GM12878 (cell line): ENCODE results near the gene EPHA5. TPM values are rescaled to one million over a fixed set of nuclear protein-coding genes. Genes with fewer than 3 reads are reported as not detected.

Source experiments
- ATAC-seq: fragments of 200-7000 bp; cut with Tn5 transposase; 3 replicates; pipeline ENCODE4 v1.9.1; 2020; ENCODE audit warnings: mild to moderate bottlenecking, moderate library complexity
- BruUV-seq: library from RNA; stranded (reverse); fragments of 400-500 nt; replicated peaks from 2 replicates; lab custom pipeline; 2021; lab: Mats Ljungman, UMichigan
- CTCF ChIA-PET: fragments of 300-600 bp; sonication (Branson Sonifier 250); formaldehyde crosslinking; extraction: SDS; loops from one replicate; lab custom pipeline; 2021; ENCODE audit warnings: inconsistent platforms; lab: Yijun Ruan, JAX
- POLR2A ChIA-PET: fragments of 350-600 bp; formaldehyde crosslinking; extraction: SDS; loops from one replicate; lab custom pipeline; 2021; ENCODE audit warnings: inconsistent platforms; lab: Charles Lee
- RAD21 ChIA-PET: fragments of 300-600 bp; sonication (Branson Sonifier 250); formaldehyde crosslinking; loops from one replicate; lab custom pipeline; 2023; ENCODE audit warnings: antibody characterized with exemption; ENCODE audit not compliant: unreplicated experiment; lab: Charles Lee
- SMC1A ChIA-PET: fragments of 300-600 bp; sonication (Branson Sonifier 250); formaldehyde crosslinking; loops from one replicate; lab custom pipeline; 2023; ENCODE audit not compliant: unreplicated experiment, uncharacterized antibody; lab: Charles Lee
- DNase-seq: peaks from one replicate; pipeline ENCODE4 v3.0.0-alpha.2; 2011; ENCODE audit warnings: low read depth, low spot score
- FAIRE-seq: peaks from 3 replicates; lab custom pipeline; 2011; peaks lifted over from hg19 to GRCh38; lab: Jason Lieb, UNC
- H2AFZ ChIP-seq: 2 replicates; pipeline ENCODE4 v1.6.0; 2011; ENCODE audit warnings: low read depth, low read length, control low read depth; ENCODE audit not compliant: control insufficient read depth
- H3K27ac ChIP-seq: 2 replicates; pipeline ENCODE4 v1.5.1; 2011; ENCODE audit warnings: control low read depth; ENCODE audit not compliant: control insufficient read depth, insufficient read depth
- H3K27me3 ChIP-seq, 2 experiments: replicated peaks in 1 of 2; 2 replicates each; pipeline versions ENCODE4 v1.6.0 to v1.6.1; 2011; ENCODE audit warnings: low read length in 1 of 2; ENCODE audit not compliant: control insufficient read depth in 2 of 2, insufficient read depth in 2 of 2
- H3K36me3 ChIP-seq, 2 experiments: 2 replicates each; pipeline ENCODE4 v1.5.1; 2011; ENCODE audit warnings: low read length in 1 of 2; ENCODE audit not compliant: control insufficient read depth in 2 of 2, insufficient read depth in 2 of 2
- H3K4me1 ChIP-seq: 2 replicates; pipeline ENCODE4 v1.6.1; 2011; ENCODE audit warnings: mild to moderate bottlenecking, low read length, moderate library complexity, mixed read lengths; ENCODE audit not compliant: control insufficient read depth, insufficient read depth
- H3K4me2 ChIP-seq: 2 replicates; pipeline ENCODE4 v1.6.0; 2011; ENCODE audit warnings: control low read depth; ENCODE audit not compliant: control insufficient read depth, insufficient read depth
- H3K4me3 ChIP-seq: fragments of 200-600 bp; sonication (generic); 2 replicates; pipeline ENCODE4 v1.5.1; 2016
- H3K79me2 ChIP-seq: 2 replicates; pipeline ENCODE4 v1.6.0; 2011; ENCODE audit warnings: low read length; ENCODE audit not compliant: control insufficient read depth, insufficient read depth
- H3K9ac ChIP-seq: 2 replicates; pipeline ENCODE4 v1.8.0; 2011; ENCODE audit warnings: low read length, control low read depth, mixed read lengths; ENCODE audit not compliant: control insufficient read depth, insufficient read depth
- H3K9me3 ChIP-seq: replicated peaks from 3 replicates; pipeline ENCODE4 v1.5.1; 2011; ENCODE audit warnings: mild to moderate bottlenecking, low read length; ENCODE audit not compliant: control insufficient read depth, insufficient read depth
- H4K20me1 ChIP-seq: 2 replicates; pipeline ENCODE4 v1.6.0; 2011; ENCODE audit not compliant: control insufficient read depth, insufficient read depth
- BCL11A ChIP-seq: IDR thresholded peaks from 2 replicates; pipeline ENCODE4 v1.6.1; 2011; ENCODE audit warnings: low read depth, low read length
- MTA2 ChIP-seq: fragments of 450-650 bp; IDR thresholded peaks from 2 replicates; pipeline ENCODE4 v1.6.1; 2016; ENCODE audit warnings: low read depth, mild to moderate bottlenecking, moderate library complexity
- MXI1 ChIP-seq: fragments of 150-350 bp; IDR thresholded peaks from 2 replicates; pipeline ENCODE4 v1.6.1; 2011; ENCODE audit warnings: low read depth, mild to moderate bottlenecking, inconsistent platforms, low read length, improper control_type of control experiment
- NR2C1 ChIP-seq: fragments of 450-650 bp; IDR thresholded peaks from 2 replicates; pipeline ENCODE4 v1.6.1; 2017; ENCODE audit warnings: antibody characterized with exemption, mild to moderate bottlenecking, moderate library complexity
- RCOR1 ChIP-seq: conservative IDR thresholded peaks from 2 replicates; pipeline ENCODE4 v1.6.1; 2012; ENCODE audit warnings: low read depth, low read length, improper control_type of control experiment
- WRNIP1 ChIP-seq: IDR thresholded peaks from 2 replicates; pipeline ENCODE4 v1.6.1; 2011; ENCODE audit warnings: low read depth, low read length, improper control_type of control experiment, borderline replicate concordance
- WGBS: methylation state at CpG from one replicate; pipeline ENCODE4 v1.1.6; 2016; ENCODE audit warnings: low lambda C conversion rate; ENCODE audit not compliant: insufficient replicate concordance, insufficient coverage; ENCODE audit errors: missing lambda C conversion rate; 5-methylcytosine and 5-hydroxymethylcytosine counted together
- in situ Hi-C: fragments of 300-500 bp; cut with MboI; formaldehyde crosslinking; loops from 9 replicates; pipeline ENCODE4 v1.14.3; 2018; ENCODE audit warnings: mixed read lengths
- intact Hi-C: fragments of 100-400 bp; cut with micrococcal nuclease; formaldehyde crosslinking; loops from one replicate; pipeline ENCODE4 v1.14.2; 2022; ENCODE audit not compliant: unreplicated experiment
- polyA plus RNA-seq, 11 experiments: library from polyadenylated mRNA; depleted of rRNA in 4 of 11; unstranded in 6 of 11; stranded (reverse) in 5 of 11; fragments of >200 nt; fragmentation: Nextera tagmentation in 4 of 11; fragmentation: Illumina TruSeq in 1 of 11; extraction: Ambion mirVana in 4 of 11; extraction: Trizol in 1 of 11; gene quantifications; 1 replicate in 1 of 11; 2 replicates in 10 of 11; pipeline versions ENCODE4 v1.2.1 to v1.2.3, GENCODE V29; 2011 to 2016; ENCODE audit warnings: inconsistent platforms in 2 of 11, missing spikeins in 2 of 11, low read depth in 1 of 11
- total RNA-seq, 4 experiments: library from RNA; depleted of rRNA in 3 of 4; stranded (reverse); fragments of >200 nt in 3 of 4; fragmentation: Illumina TruSeq in 1 of 4; extraction: Trizol in 1 of 4; gene quantifications; 2 replicates each; pipeline versions ENCODE4 v1.2.1 to v1.2.3, GENCODE V29; 2013 to 2021
- TF ChIP-seq, protein P1 (sequence below): fragments of 450-650 bp; IDR thresholded peaks from 2 replicates; pipeline ENCODE4 v1.6.1; 2018; ENCODE audit warnings: mild to moderate bottlenecking, low read depth, moderate library complexity; ENCODE audit not compliant: partially characterized antibody
- TF ChIP-seq, protein P2 (sequence below): IDR thresholded peaks from 2 replicates; pipeline ENCODE4 v1.6.1; 2011; ENCODE audit warnings: borderline replicate concordance, low read depth, mild to moderate bottlenecking, moderate library complexity, mixed read lengths, low read length; ENCODE audit not compliant: insufficient read depth; ENCODE audit errors: extremely low read length
- TF ChIP-seq, protein P3 (sequence below): fragments of 450-650 bp; IDR thresholded peaks from 2 replicates; pipeline ENCODE4 v1.6.1; 2017; ENCODE audit warnings: mild to moderate bottlenecking, low read depth, inconsistent platforms; ENCODE audit not compliant: poor library complexity, severe bottlenecking
- TF ChIP-seq, protein P4 (sequence below): fragments of 450-650 bp; conservative IDR thresholded peaks from 2 replicates; pipeline ENCODE4 v1.6.1; 2017; ENCODE audit warnings: mild to moderate bottlenecking, moderate library complexity

The EPHA5 gene
- total and polyA plus RNA-seq, 10 of the 15 experiments (the other 5 are each of a cell fraction or from before 2014, with no cell fraction given) = not detected

DNA sequence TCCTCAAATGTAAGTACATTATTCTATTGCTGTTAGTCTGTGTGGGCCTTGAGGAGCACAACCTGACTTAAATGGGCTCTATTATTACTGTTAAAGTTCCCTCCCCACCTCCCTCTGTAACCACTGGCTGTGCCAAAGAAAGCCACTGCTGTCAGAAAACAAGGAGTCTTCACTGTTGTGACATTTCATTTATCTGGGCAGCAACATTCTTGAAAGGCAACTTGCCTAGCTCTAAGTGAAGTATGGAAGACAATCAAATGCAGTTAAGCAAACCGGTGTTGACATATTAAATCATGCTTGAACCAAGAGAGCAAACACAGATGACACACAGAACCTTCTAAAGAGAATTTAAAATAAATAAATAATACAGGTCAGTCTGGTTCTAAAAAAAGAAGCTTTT lies 81.0 kb downstream of the EPHA5 start (continued):
- TF ChIP-seq, protein P1, sequence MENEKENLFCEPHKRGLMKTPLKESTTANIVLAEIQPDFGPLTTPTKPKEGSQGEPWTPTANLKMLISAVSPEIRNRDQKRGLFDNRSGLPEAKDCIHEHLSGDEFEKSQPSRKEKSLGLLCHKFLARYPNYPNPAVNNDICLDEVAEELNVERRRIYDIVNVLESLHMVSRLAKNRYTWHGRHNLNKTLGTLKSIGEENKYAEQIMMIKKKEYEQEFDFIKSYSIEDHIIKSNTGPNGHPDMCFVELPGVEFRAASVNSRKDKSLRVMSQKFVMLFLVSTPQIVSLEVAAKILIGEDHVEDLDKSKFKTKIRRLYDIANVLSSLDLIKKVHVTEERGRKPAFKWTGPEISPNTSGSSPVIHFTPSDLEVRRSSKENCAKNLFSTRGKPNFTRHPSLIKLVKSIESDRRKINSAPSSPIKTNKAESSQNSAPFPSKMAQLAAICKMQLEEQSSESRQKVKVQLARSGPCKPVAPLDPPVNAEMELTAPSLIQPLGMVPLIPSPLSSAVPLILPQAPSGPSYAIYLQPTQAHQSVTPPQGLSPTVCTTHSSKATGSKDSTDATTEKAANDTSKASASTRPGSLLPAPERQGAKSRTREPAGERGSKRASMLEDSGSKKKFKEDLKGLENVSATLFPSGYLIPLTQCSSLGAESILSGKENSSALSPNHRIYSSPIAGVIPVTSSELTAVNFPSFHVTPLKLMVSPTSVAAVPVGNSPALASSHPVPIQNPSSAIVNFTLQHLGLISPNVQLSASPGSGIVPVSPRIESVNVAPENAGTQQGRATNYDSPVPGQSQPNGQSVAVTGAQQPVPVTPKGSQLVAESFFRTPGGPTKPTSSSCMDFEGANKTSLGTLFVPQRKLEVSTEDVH = no peak

DNA sequence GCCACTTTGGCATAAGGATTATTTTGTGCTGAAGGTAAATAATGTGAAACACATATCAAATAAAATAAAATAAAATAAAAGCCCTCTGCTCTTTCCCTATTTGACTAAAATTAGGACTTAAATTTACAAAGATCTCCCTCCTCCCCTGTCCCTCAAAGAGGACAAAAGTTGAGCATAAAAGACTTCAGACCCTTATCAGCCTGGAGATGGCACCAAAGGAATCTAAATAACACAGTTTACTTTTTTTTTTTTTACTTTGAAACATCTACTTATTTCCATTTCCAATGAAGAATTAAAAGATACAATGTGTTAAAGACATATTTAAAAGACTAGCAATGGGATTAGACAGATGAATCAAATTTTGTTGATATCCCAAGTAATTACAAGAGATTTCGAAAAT lies 89.7 kb downstream of the EPHA5 start:
- CTCF ChIA-PET = no interaction called here
- FAIRE-seq = no peak
- Histone ChIP-seq H3K9ac (no peak overlapping the region), H4K20me1 (no peaks in the 10 kb centered on the region), H3K4me3 (no peak overlapping the region), H3K79me2 (no peaks in the 10 kb centered on the region), H3K9me3 (no peaks in the 10 kb centered on the region), H3K4me2 (no peak overlapping the region), H3K27ac (no peak overlapping the region), H3K4me1 (no peaks in the 10 kb centered on the region), H2AFZ (no peak overlapping the region), H3K27me3 (no peaks in the 10 kb centered on the region), H3K36me3 (no peaks in the 10 kb centered on the region)
- in situ Hi-C loops = no loop called here
- ATAC-seq = no peak
- BruUV-seq = no TSS peak
- RAD21 ChIA-PET = no interaction called here
- TF ChIP-seq BCL11A (no peak), NR2C1 (no peak), RCOR1 (no peak), MXI1 (no peak), WRNIP1 (no peak), MTA2 (no peak)
- TF ChIP-seq, protein P2, sequence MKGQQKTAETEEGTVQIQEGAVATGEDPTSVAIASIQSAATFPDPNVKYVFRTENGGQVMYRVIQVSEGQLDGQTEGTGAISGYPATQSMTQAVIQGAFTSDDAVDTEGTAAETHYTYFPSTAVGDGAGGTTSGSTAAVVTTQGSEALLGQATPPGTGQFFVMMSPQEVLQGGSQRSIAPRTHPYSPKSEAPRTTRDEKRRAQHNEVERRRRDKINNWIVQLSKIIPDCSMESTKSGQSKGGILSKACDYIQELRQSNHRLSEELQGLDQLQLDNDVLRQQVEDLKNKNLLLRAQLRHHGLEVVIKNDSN = no peak
- TF ChIP-seq, protein P3, sequence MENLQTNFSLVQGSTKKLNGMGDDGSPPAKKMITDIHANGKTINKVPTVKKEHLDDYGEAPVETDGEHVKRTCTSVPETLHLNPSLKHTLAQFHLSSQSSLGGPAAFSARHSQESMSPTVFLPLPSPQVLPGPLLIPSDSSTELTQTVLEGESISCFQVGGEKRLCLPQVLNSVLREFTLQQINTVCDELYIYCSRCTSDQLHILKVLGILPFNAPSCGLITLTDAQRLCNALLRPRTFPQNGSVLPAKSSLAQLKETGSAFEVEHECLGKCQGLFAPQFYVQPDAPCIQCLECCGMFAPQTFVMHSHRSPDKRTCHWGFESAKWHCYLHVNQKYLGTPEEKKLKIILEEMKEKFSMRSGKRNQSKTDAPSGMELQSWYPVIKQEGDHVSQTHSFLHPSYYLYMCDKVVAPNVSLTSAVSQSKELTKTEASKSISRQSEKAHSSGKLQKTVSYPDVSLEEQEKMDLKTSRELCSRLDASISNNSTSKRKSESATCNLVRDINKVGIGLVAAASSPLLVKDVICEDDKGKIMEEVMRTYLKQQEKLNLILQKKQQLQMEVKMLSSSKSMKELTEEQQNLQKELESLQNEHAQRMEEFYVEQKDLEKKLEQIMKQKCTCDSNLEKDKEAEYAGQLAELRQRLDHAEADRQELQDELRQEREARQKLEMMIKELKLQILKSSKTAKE = no peak
- TF ChIP-seq, protein P4, sequence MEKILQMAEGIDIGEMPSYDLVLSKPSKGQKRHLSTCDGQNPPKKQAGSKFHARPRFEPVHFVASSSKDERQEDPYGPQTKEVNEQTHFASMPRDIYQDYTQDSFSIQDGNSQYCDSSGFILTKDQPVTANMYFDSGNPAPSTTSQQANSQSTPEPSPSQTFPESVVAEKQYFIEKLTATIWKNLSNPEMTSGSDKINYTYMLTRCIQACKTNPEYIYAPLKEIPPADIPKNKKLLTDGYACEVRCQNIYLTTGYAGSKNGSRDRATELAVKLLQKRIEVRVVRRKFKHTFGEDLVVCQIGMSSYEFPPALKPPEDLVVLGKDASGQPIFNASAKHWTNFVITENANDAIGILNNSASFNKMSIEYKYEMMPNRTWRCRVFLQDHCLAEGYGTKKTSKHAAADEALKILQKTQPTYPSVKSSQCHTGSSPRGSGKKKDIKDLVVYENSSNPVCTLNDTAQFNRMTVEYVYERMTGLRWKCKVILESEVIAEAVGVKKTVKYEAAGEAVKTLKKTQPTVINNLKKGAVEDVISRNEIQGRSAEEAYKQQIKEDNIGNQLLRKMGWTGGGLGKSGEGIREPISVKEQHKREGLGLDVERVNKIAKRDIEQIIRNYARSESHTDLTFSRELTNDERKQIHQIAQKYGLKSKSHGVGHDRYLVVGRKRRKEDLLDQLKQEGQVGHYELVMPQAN = no peak
- no peak for DNase-seq
- intact Hi-C loops = no loop called here
- SMC1A ChIA-PET = no interaction called here
- 0% methylated on average over 1 of the region's 1 CpG for WGBS
- POLR2A ChIA-PET = no interaction called here
